NCI-H1417 (cell line): ENCODE measurements around the gene SCMH1.

Experiments
- DNase-seq, 3 experiments: peaks; one replicate each; lab custom pipeline; 2025; lab: John Stamatoyannopoulos, UW

SCMH1 gene

GRCh38 chr1:41003640-41004220 is 238.4 kb downstream of the SCMH1 start:
- peak in 1 of 3 experiments; percentile 82 for DNase-seq

- no peak for DNase-seq
Measured at GRCh38 chr1:41003127-41003639, 238.9 kb downstream of the SCMH1 start.

GRCh38 chr1:40998668-40999067 is 243.4 kb downstream of the SCMH1 start:
- DNase-seq: no peak

GRCh38 chr1:40997096-40997495 is 245.0 kb downstream of the SCMH1 start:
- DNase-seq: no peak

- DNase-seq: no peak
Measured at GRCh38 chr1:40989066-40989465, 253.0 kb downstream of the SCMH1 start.

- DNase-seq: no peak
Measured at GRCh38 chr1:40988280-40988679, 253.8 kb downstream of the SCMH1 start.

- no peak for DNase-seq
Measured at GRCh38 chr1:40987439-40988276, 254.4 kb downstream of the SCMH1 start.

GRCh38 chr1:40986956-40987355 is 255.2 kb downstream of the SCMH1 start:
- no peak for DNase-seq

- DNase-seq: no peak
Measured at GRCh38 chr1:40986328-40986783, 255.8 kb downstream of the SCMH1 start.

GRCh38 chr1:40985875-40986274 is 256.2 kb downstream of the SCMH1 start:
- no peak for DNase-seq

- no peak for DNase-seq
Measured at GRCh38 chr1:40985161-40985560, 256.9 kb downstream of the SCMH1 start.

GRCh38 chr1:40984531-40984930 is 257.6 kb downstream of the SCMH1 start:
- no peak for DNase-seq

GRCh38 chr1:40984066-40984465 is 258.0 kb downstream of the SCMH1 start:
- DNase-seq: no peak

- DNase-seq: no peak
Measured at GRCh38 chr1:40983286-40983685, 258.8 kb downstream of the SCMH1 start.

GRCh38 chr1:40982721-40983120 is 259.4 kb downstream of the SCMH1 start:
- DNase-seq: no peak

- DNase-seq: no peak
Measured at GRCh38 chr1:40981691-40982448, 260.2 kb downstream of the SCMH1 start.

- peak; percentile 41 to 69 (median 49) for DNase-seq
Measured at GRCh38 chr1:40980453-40981121, 261.5 kb downstream of the SCMH1 start.

- no peak for DNase-seq
Measured at GRCh38 chr1:40980068-40980452, 262.0 kb downstream of the SCMH1 start.

- peak; percentile 97 to 99 (median 98) for DNase-seq
Measured at GRCh38 chr1:40979241-40980067, 262.7 kb downstream of the SCMH1 start, which contains the start of gene CTPS1. Gene CTPS1, plus strand, starts transcription at chr1:40979696. Its CDS starts 3,595 bp downstream, at chr1:40983291.

GRCh38 chr1:40978886-40979240 is 263.2 kb downstream of the SCMH1 start:
- DNase-seq: no peak

- DNase-seq: no peak
Measured at GRCh38 chr1:40977716-40978115, 264.4 kb downstream of the SCMH1 start.
